Vagina (tissue), 1 donor: Measurements from ENCODE around the gene CYTH2. TPM values are rescaled to one million over a fixed set of nuclear protein-coding genes. Genes with fewer than 3 reads are reported as not detected.

Experiments
- total RNA-seq: library from RNA; depleted of rRNA; stranded (reverse); fragments of >200 nt; gene quantifications from one replicate; pipeline ENCODE4 v1.2.3, GENCODE V29; 2016

Gene CYTH2
- total RNA-seq, 1 donor from 2014 or later = 87.2 TPM

Other genes starting within 250 kb of the CYTH2 start
- 31.9 TPM for gene CARD8, start 213.5 kb upstream of the CYTH2 start, total RNA-seq
- gene ZNF114, start 199.3 kb upstream of the CYTH2 start, total RNA-seq = not detected
- gene EMP3, start 143.8 kb upstream of the CYTH2 start, total RNA-seq = 55.2 TPM
- gene TMEM143, start 105.4 kb upstream of the CYTH2 start, total RNA-seq = 3.2 TPM
- not detected for gene SYNGR4, start 105.0 kb upstream of the CYTH2 start, total RNA-seq
- gene KDELR1, start 77.8 kb upstream of the CYTH2 start, total RNA-seq = 90.8 TPM
- gene GRIN2D, start 75.7 kb upstream of the CYTH2 start, total RNA-seq = not detected
- gene GRWD1, start 23.4 kb upstream of the CYTH2 start, total RNA-seq = 20.4 TPM
- 3.7 TPM for gene KCNJ14, start 13.8 kb upstream of the CYTH2 start, total RNA-seq
- gene LMTK3, start 42.5 kb downstream of the CYTH2 start, total RNA-seq = 1.7 TPM
- 43.0 TPM for gene SULT2B1, start 82.8 kb downstream of the CYTH2 start, total RNA-seq
- 3.9 TPM for gene SPACA4, start 137.4 kb downstream of the CYTH2 start, total RNA-seq
- gene FAM83E, start 145.7 kb downstream of the CYTH2 start, total RNA-seq = 3.2 TPM
- gene RPL18, start 149.8 kb downstream of the CYTH2 start, total RNA-seq = 2,346 TPM
- 19.9 TPM for gene SPHK2, start 150.1 kb downstream of the CYTH2 start, total RNA-seq
- gene DBP, start 168.0 kb downstream of the CYTH2 start, total RNA-seq = 4.9 TPM
- gene CA11, start 176.8 kb downstream of the CYTH2 start, total RNA-seq = 7.9 TPM
- gene NTN5, start 203.6 kb downstream of the CYTH2 start, total RNA-seq = 0.98 TPM
- gene FUT2, start 226.6 kb downstream of the CYTH2 start, total RNA-seq = 6.1 TPM